Neuronal stem cell (in vitro differentiated cells): Measurements from ENCODE around the gene STIM1.
A peak's percentile ranks its signal among the peaks of the same experiment; 100 is the strongest.

Experiments used
- DNase-seq: peaks from one replicate; pipeline ENCODE4 v3.0.0-alpha.2; 2013; ENCODE audit warnings: low spot score
- H2AFZ ChIP-seq: one replicate; pipeline ENCODE4 v1.6.1; 2013; ENCODE audit warnings: mild to moderate bottlenecking, low read length, inconsistent platforms
- H2AK5ac ChIP-seq: 2 replicates; pipeline ENCODE4 v1.6.1; 2013; ENCODE audit warnings: low read depth, mild to moderate bottlenecking, inconsistent platforms, low read length, moderate library complexity, mixed read lengths
- H2BK120ac ChIP-seq: 2 replicates; pipeline ENCODE4 v1.6.1; 2013; ENCODE audit warnings: low read depth, mild to moderate bottlenecking, inconsistent platforms, low read length, moderate library complexity, mixed read lengths
- H2BK12ac ChIP-seq: one replicate; pipeline ENCODE4 v1.6.1; 2013; ENCODE audit warnings: low read length, inconsistent platforms
- H2BK15ac ChIP-seq: 2 replicates; pipeline ENCODE4 v1.6.1; 2013; ENCODE audit warnings: mild to moderate bottlenecking, low read length, inconsistent platforms, mixed read lengths
- H2BK5ac ChIP-seq: one replicate; pipeline ENCODE4 v1.6.1; 2013; ENCODE audit warnings: inconsistent platforms, mild to moderate bottlenecking, low read length, moderate library complexity
- H3K14ac ChIP-seq: one replicate; pipeline ENCODE4 v1.6.1; 2013; ENCODE audit warnings: low read length, inconsistent platforms
- H3K18ac ChIP-seq: 2 replicates; pipeline ENCODE4 v1.6.1; 2013; ENCODE audit warnings: low read length, inconsistent platforms
- H3K23ac ChIP-seq: 2 replicates; pipeline ENCODE4 v1.6.1; 2013; ENCODE audit warnings: low read depth, mild to moderate bottlenecking, mixed read lengths, low read length, inconsistent platforms; ENCODE audit not compliant: poor library complexity
- H3K27ac ChIP-seq: replicated peaks from 3 replicates; pipeline ENCODE4 v1.5.1; 2013; ENCODE audit warnings: low read length, inconsistent platforms
- H3K27me3 ChIP-seq, 3 experiments: 2 replicates each; pipeline ENCODE4 v1.6.1; 2013; ENCODE audit warnings: low read length in 3 of 3, mild to moderate bottlenecking in 2 of 3, inconsistent platforms in 1 of 3, low read depth in 1 of 3, mixed read lengths in 1 of 3, moderate library complexity in 1 of 3; ENCODE audit not compliant: control insufficient read depth in 3 of 3, insufficient read depth in 3 of 3
- H3K36me3 ChIP-seq, 2 donors: replicated peaks in 1 of 2; 2 replicates each; pipeline ENCODE4 v1.6.1; 2013; ENCODE audit warnings: low read length in 2 of 2; ENCODE audit not compliant: control insufficient read depth in 2 of 2, insufficient read depth in 2 of 2
- H3K4ac ChIP-seq: 2 replicates; pipeline ENCODE4 v1.6.1; 2013; ENCODE audit warnings: inconsistent platforms, mild to moderate bottlenecking, low read length, moderate library complexity
- H3K4me1 ChIP-seq, 2 donors: 1 replicate in 1 of 2; 2 replicates in 1 of 2; pipeline ENCODE4 v1.6.1; 2013; ENCODE audit warnings: low read length in 2 of 2, low read depth in 1 of 2; ENCODE audit not compliant: control insufficient read depth in 2 of 2, insufficient read depth in 1 of 2
- H3K4me2 ChIP-seq: one replicate; pipeline ENCODE4 v1.6.1; 2013; ENCODE audit warnings: mild to moderate bottlenecking, low read length, inconsistent platforms; ENCODE audit not compliant: insufficient read depth, poor library complexity, severe bottlenecking
- H3K4me3 ChIP-seq, 2 donors: 2 replicates each; pipeline ENCODE4 v1.5.1; 2013; ENCODE audit warnings: low read length in 2 of 2, mild to moderate bottlenecking in 2 of 2, inconsistent platforms in 1 of 2, moderate library complexity in 1 of 2
- H3K79me1 ChIP-seq: one replicate; pipeline ENCODE4 v1.6.1; 2013; ENCODE audit warnings: low read depth, mild to moderate bottlenecking, inconsistent platforms, low read length, moderate library complexity
- H3K9ac ChIP-seq: one replicate; pipeline ENCODE4 v1.6.1; 2013; ENCODE audit warnings: mild to moderate bottlenecking, low read depth, low read length, inconsistent platforms; ENCODE audit not compliant: poor library complexity
- H3K9me3 ChIP-seq, 2 donors: replicated peaks in 1 of 2; 2 replicates each; pipeline versions ENCODE3 to v1.6.1; 2013; ENCODE audit warnings: low read length in 2 of 2, mild to moderate bottlenecking in 2 of 2, inconsistent platforms in 1 of 2, low read depth in 1 of 2, mixed read lengths in 1 of 2, moderate library complexity in 1 of 2; ENCODE audit not compliant: control insufficient read depth in 2 of 2, insufficient read depth in 1 of 2
- H4K8ac ChIP-seq: one replicate; pipeline ENCODE4 v1.6.1; 2013; ENCODE audit warnings: low read depth, mild to moderate bottlenecking, inconsistent platforms, low read length, moderate library complexity
- H4K91ac ChIP-seq: one replicate; pipeline ENCODE4 v1.6.1; 2013; ENCODE audit warnings: low read length, low read depth, mild to moderate bottlenecking, inconsistent platforms; ENCODE audit not compliant: poor library complexity
- WGBS, 2 donors: extraction: QIAGEN DNeasy Blood & Tissue Kit; methylation state at CpG; one replicate each; pipeline ENCODE4 v1.1.7; 2013; ENCODE audit warnings: missing lambda C conversion rate in 2 of 2, mixed read lengths in 1 of 2; ENCODE audit not compliant: insufficient read length in 2 of 2, insufficient replicate concordance in 1 of 2; ENCODE audit errors: extremely low coverage in 2 of 2; 5-methylcytosine and 5-hydroxymethylcytosine counted together

STIM1 gene

DNA sequence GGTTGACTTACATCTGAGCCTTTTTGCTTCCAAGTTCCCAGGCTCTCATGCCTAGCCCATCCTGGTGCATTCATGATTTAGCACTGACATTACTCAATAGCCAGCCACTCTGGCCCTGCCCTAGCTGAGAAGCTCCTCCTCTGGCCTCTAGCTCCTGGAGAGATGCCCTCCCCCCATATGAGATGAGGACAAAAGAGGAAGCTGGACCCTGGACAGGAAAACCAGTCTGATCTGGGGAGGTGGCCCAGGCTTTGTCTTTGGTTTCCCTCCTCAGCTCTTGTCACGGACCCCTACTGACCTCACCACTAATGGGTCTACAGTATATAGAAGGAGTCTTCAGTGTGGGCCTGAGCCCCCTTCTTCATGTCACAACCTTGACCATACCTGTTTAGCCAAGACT, 17.7 kb upstream of the STIM1 start:
- no CpG with 5 or more reads among the region's 1 CpG for WGBS, 2 donors
- Histone ChIP-seq H2BK120ac (no peak overlapping the region), H3K9me3 (peaks cover 0 to 2% of the 10 kb centered on the region in 2 donors)

DNA sequence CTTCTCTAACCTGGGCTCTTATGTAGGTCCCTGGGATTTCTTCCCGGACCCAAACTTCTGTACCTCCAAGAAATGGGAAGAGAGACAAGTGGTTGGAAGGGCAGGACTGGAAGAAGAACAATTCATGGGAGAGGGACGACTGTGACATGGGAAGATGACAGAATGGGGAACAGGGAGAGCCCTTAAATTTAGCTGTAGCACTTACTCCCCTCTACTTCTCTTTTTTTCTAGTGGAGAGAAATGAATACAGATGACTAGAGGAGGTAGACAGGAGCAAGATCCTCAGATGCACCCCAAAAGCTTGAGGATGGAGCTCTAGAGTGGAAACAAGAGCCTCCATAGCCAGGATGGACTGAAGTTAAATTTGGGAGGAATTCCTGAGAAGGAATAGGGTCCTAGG, 17.0 kb upstream of the STIM1 start:
- no peak overlapping the region for H3K18ac ChIP-seq
- H2AFZ ChIP-seq, result no peak overlapping the region
- no peak overlapping the region for H4K91ac ChIP-seq
- H3K4me2 ChIP-seq, result no peak overlapping the region
- no peak overlapping the region for H4K8ac ChIP-seq
- WGBS, 2 donors, result no CpG with 5 or more reads among the region's 2 CpGs
- H3K4me3 ChIP-seq, result no peak overlapping the region
- H3K14ac ChIP-seq, result no peak overlapping the region
- H3K27me3 ChIP-seq, result no peaks in the 10 kb centered on the region
- H2BK120ac ChIP-seq, result no peak overlapping the region
- no peak overlapping the region for H3K27ac ChIP-seq
- no peak overlapping the region for H3K9ac ChIP-seq
- no peak for DNase-seq
- H3K79me1 ChIP-seq, result peaks cover 7% of the 10 kb centered on the region
- peaks cover 0 to 36% of the 10 kb centered on the region in 2 donors for H3K36me3 ChIP-seq
- no peak overlapping the region for H3K23ac ChIP-seq
- no peak overlapping the region for H2BK12ac ChIP-seq
- no peak overlapping the region for H2AK5ac ChIP-seq
- no peak overlapping the region for H2BK15ac ChIP-seq
- peaks cover 0 to 2% of the 10 kb centered on the region in 2 donors for H3K9me3 ChIP-seq
- H3K4me1 ChIP-seq, result peaks cover 6 to 21% of the 10 kb centered on the region in 2 donors
- H3K4ac ChIP-seq, result no peak overlapping the region
- H2BK5ac ChIP-seq, result no peak overlapping the region

More for the DNA sequence above, 17.7 kb upstream of the STIM1 start:
- H3K14ac ChIP-seq, result no peak overlapping the region
- no peak overlapping the region for H3K18ac ChIP-seq
- H2BK12ac ChIP-seq, result no peak overlapping the region
- H2AK5ac ChIP-seq, result no peak overlapping the region
- no peak overlapping the region for H2BK15ac ChIP-seq
- DNase-seq, result no peak
- H3K36me3 ChIP-seq, result peaks cover 2 to 42% of the 10 kb centered on the region in 2 donors
- H3K23ac ChIP-seq, result no peak overlapping the region
- H3K9ac ChIP-seq, result no peak overlapping the region
- H3K27ac ChIP-seq, result no peak overlapping the region
- H3K4me1 ChIP-seq, result peaks cover 6 to 21% of the 10 kb centered on the region in 2 donors
- no peak overlapping the region for H4K91ac ChIP-seq
- no peak overlapping the region for H3K4ac ChIP-seq
- H3K79me1 ChIP-seq, result peaks cover 7% of the 10 kb centered on the region
- H3K4me3 ChIP-seq, result no peak overlapping the region
- H2BK5ac ChIP-seq, result no peak overlapping the region
- H4K8ac ChIP-seq, result no peak overlapping the region
- H3K27me3 ChIP-seq, result no peaks in the 10 kb centered on the region
- no peak overlapping the region for H2AFZ ChIP-seq
- no peak overlapping the region for H3K4me2 ChIP-seq

DNA sequence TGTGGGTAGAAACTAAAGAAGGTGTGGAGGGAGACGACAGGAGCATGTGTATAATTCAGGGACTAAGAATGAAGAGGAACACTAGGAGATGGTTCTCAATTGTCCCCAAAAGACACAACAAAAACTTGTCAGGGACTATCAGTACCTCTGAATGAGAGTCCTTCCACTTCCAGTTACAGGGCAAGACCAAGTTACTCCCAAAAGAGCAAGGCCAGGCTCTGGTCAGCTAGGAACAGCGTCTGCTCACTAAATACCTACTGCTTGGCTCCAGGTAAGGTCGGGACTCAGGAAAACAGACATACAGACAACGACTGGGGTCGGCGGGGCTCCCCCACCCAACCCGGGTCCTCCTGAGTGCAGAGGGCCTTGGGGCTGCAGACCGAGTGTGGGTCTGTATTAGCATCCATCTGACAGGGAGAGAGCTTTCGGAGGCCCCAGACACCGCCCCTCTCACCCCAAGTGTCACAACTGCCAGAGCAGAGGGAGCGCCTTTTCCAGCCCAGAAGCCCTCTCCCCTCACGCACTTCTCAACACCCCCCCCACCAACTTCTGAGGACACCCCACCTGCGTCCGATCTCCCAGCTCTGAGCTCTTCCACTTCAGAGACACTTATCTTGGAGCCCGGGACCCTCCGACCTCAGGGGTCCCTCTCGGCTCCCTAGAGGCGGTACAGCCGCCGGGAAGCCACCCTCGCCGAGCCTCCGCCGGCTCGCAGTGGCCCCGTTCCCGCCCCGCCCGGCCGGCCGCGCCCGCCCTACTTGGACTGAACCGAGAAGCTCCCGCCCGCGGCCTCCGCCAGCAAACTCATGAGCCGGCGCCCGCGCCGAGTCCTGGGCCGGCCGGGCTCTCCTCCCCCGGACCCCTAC, 15.2 kb upstream of the STIM1 start:
- peaks cover 0 to 21% of the 10 kb centered on the region in 2 donors for H3K36me3 ChIP-seq
- no peak overlapping the region for H4K8ac ChIP-seq
- H3K9ac ChIP-seq, result peak overlapping the region; percentile 80
- H2BK120ac ChIP-seq, result no peak overlapping the region
- peak overlapping the region; percentile 24 for H2AK5ac ChIP-seq
- peaks cover 0 to 2% of the 10 kb centered on the region in 2 donors for H3K9me3 ChIP-seq
- no peak overlapping the region for H4K91ac ChIP-seq
- H3K18ac ChIP-seq, result peak overlapping the region; percentile 63
- H2BK5ac ChIP-seq, result no peak overlapping the region
- peak overlapping the region; percentile 55 for H3K4me2 ChIP-seq
- peak overlapping the region; percentile 94 for H2AFZ ChIP-seq
- H3K23ac ChIP-seq, result peak overlapping the region; percentile 27
- peak overlapping the region; percentile 24 for H3K4ac ChIP-seq
- 100% methylated on average over 1 of the region's 46 CpGs; no CpG with 5 or more reads in 1 of the 2 donors for WGBS, 2 donors
- no peak overlapping the region for H2BK15ac ChIP-seq
- peak; percentile 63 for DNase-seq
- no peak overlapping the region for H3K27ac ChIP-seq
- peaks cover 6 to 21% of the 10 kb centered on the region in 2 donors for H3K4me1 ChIP-seq
- no peak overlapping the region for H2BK12ac ChIP-seq
- peaks cover 0 to 5% (median 0%) of the 10 kb centered on the region in 3 experiments for H3K27me3 ChIP-seq
- H3K14ac ChIP-seq, result peak overlapping the region; percentile 78
- H3K4me3 ChIP-seq, result peak overlapping the region; percentile 74 to 88
- H3K79me1 ChIP-seq, result peaks cover 7% of the 10 kb centered on the region

DNA sequence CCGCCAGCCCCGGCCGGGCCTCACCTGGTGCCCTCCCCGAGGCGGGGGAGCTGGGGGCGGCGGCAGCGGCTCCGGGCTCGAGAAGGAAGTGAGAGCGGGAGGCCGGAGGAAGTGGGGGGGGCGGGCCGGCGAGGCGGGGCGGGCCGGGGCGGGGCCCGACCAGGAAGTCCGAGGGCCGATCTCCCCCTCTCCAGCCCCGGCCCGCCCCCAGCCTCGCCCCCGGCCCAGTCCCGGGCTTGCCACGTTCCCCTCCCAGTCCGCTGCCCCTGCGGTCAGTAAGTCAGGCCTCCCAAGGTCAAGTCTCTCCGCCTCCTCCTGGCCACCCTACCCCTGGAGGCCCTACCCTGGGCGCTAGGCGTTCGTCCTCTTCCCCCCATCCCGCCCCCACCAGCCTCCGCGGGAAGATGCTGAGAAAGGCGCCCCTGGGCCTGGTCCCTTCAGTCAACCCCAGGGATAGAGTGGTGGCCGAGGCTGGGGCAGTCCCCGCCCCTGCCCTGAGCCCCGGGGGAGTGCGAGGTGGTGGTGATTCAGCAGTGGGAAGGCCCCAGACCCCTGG, 14.5 kb upstream of the STIM1 start, which contains the start of gene RHOG:
Gene RHOG (minus strand): TSS at position 90 of the 556 bp plus-strand sequence. CDS start 12,821 bp downstream, outside the sequence.
- Histone ChIP-seq H3K14ac (peak within 1 kb of the TSS; percentile 78), H3K4me1 (peaks cover 6 to 21% of the 10 kb centered on the region in 2 donors), H3K18ac (peak within 1 kb of the TSS; percentile 94), H3K27ac (no peak within 1 kb of the TSS), H4K91ac (no peak within 1 kb of the TSS), H2AFZ (peak within 1 kb of the TSS; percentile 94), H2BK5ac (peak within 1 kb of the TSS; percentile 45), H3K9me3 (peaks cover 0 to 2% of the 10 kb centered on the region in 2 donors), H4K8ac (no peak within 1 kb of the TSS), H2BK120ac (no peak within 1 kb of the TSS), H2BK15ac (peak within 1 kb of the TSS; percentile 23), H3K4ac (peak within 1 kb of the TSS; percentile 24), H2BK12ac (no peak within 1 kb of the TSS), H3K36me3 (peaks cover 0 to 15% of the 10 kb centered on the region in 2 donors), H3K4me3 (peak within 1 kb of the TSS; percentile 74 to 88), H3K4me2 (peak within 1 kb of the TSS; percentile 73), H3K27me3 (peaks cover 0 to 12% (median 0%) of the 10 kb centered on the region in 3 experiments), H3K9ac (peak within 1 kb of the TSS; percentile 80), H3K79me1 (peaks cover 4% of the 10 kb centered on the region), H3K23ac (peak within 1 kb of the TSS; percentile 38), H2AK5ac (peak within 1 kb of the TSS; percentile 24)
- peak; percentile 58 for DNase-seq
- no CpG with 5 or more reads among the region's 42 CpGs for WGBS, 2 donors
